Right lobe of liver (tissue), 6 donors: ENCODE measurements around the gene CYP27C1. TPM values are rescaled to one million over a fixed set of nuclear protein-coding genes. Genes with fewer than 3 reads are reported as not detected.

ENCODE experiments used
- ATAC-seq, 4 donors: fragments of 200-7000 bp; cut with Tn5 transposase; one replicate each; pipeline ENCODE4 v1.9.1; 2020; ENCODE audit warnings: mild to moderate bottlenecking in 4 of 4, moderate library complexity in 4 of 4
- DNase-seq, 3 donors: peaks; one replicate each; pipeline ENCODE4 v3.0.0-alpha.2; 2020
- H3K27ac ChIP-seq, 3 donors: fragments of 200-600 bp; one replicate each; pipeline ENCODE4 v1.8.0; 2022
- H3K27me3 ChIP-seq, 2 donors: fragments of 200-600 bp; one replicate each; pipeline ENCODE4 v1.8.0; 2022
- H3K36me3 ChIP-seq, 4 donors: fragments of 200-600 bp; sonication (generic) in 1 of 4; one replicate each; pipeline versions ENCODE4 v1.5.1 to v1.8.0; 2017 to 2022; ENCODE audit warnings: control low read depth in 1 of 4
- H3K4me1 ChIP-seq, 4 donors: fragments of 200-600 bp; sonication (generic) in 1 of 4; one replicate each; pipeline versions ENCODE4 v1.5.1 to v1.8.0; 2017 to 2022; ENCODE audit warnings: control low read depth in 1 of 4
- H3K4me3 ChIP-seq, 3 donors: fragments of 200-600 bp; one replicate each; pipeline ENCODE4 v1.8.0; 2022
- H3K9me3 ChIP-seq, 4 donors: fragments of 200-600 bp; sonication (generic) in 1 of 4; one replicate each; pipeline versions ENCODE4 v1.5.1 to v1.8.0; 2017 to 2022; ENCODE audit warnings: control low read depth in 1 of 4
- POLR2A ChIP-seq: fragments of 450-650 bp; IDR thresholded peaks from one replicate; pipeline ENCODE4 v1.6.1; 2017; ENCODE audit warnings: antibody characterized with exemption, mild to moderate bottlenecking
- WGBS: methylation state at CpG from one replicate; pipeline ENCODE4 v1.1.6; 2018; ENCODE audit warnings: low coverage, low lambda C conversion rate; ENCODE audit not compliant: insufficient coverage; ENCODE audit errors: missing lambda C conversion rate; 5-methylcytosine and 5-hydroxymethylcytosine counted together
- intact Hi-C, 2 donors: fragments of 100-400 bp; cut with DNase I; formaldehyde crosslinking; loops; one replicate each; pipeline versions ENCODE4 v1.11.2 to v1.14.1; 2022
- total RNA-seq, 6 experiments: library from RNA; depleted of rRNA in 2 of 6; stranded (reverse); fragments of >200 nt in 2 of 6; fragmentation: NEBNext Ultra II Directional in 3 of 6; extraction: Animal tissue kit (Norgen Biotek cat#: 25700) in 3 of 6; gene quantifications; one replicate each; pipeline versions ENCODE4 v1.1.0 to v1.2.4, GENCODE V29; 2016 to 2023
- TF ChIP-seq, protein P1 (sequence below), 4 donors: fragments of 200-600 bp in 3 of 4; fragments of 450-650 bp in 1 of 4; IDR thresholded peaks; one replicate each; pipeline versions ENCODE4 v1.5.1 to v1.8.0; 2016 to 2022; ENCODE audit warnings: antibody characterized with exemption in 4 of 4, mild to moderate bottlenecking in 2 of 4
- donor health status: DM: no; HTN: yes; CAD: no.
- donor health status: DM: no; HTN: no; CAD: no.
- donor health status: DM: no; HTN: no; CAD: no.
- donor health status: DM: no; HTN: yes; CAD: no.
- donor health status: DM: no; HTN: yes; CAD: no.

Gene CYP27C1
- total RNA-seq, 6 experiments from 2014 or later, result 0.05 TPM; not detected in 5

DNA sequence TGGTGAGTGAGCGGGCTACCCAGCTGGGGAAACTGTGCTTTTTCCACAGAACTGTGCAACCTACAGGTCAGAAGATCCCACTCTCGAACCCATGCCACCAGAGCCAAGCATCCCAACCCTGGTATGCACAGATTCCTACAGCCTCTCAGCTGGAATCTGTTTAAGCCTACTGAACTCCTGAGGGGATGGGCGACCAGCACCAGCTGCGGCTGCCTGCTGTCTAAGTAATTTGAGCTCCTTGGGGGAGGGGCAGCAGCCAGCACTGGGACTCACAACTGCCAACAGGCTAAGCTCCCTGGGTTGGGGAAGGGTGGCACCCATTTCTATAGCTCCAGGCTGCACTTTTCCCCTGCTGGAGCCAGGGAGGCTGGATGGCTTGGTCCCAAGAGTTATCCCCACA, 11.8 kb downstream of the CYP27C1 start:
- WGBS, result 100% methylated on average over 1 of the region's 4 CpGs
- intact Hi-C loops, result no loop called here
- no peak for ATAC-seq

DNA sequence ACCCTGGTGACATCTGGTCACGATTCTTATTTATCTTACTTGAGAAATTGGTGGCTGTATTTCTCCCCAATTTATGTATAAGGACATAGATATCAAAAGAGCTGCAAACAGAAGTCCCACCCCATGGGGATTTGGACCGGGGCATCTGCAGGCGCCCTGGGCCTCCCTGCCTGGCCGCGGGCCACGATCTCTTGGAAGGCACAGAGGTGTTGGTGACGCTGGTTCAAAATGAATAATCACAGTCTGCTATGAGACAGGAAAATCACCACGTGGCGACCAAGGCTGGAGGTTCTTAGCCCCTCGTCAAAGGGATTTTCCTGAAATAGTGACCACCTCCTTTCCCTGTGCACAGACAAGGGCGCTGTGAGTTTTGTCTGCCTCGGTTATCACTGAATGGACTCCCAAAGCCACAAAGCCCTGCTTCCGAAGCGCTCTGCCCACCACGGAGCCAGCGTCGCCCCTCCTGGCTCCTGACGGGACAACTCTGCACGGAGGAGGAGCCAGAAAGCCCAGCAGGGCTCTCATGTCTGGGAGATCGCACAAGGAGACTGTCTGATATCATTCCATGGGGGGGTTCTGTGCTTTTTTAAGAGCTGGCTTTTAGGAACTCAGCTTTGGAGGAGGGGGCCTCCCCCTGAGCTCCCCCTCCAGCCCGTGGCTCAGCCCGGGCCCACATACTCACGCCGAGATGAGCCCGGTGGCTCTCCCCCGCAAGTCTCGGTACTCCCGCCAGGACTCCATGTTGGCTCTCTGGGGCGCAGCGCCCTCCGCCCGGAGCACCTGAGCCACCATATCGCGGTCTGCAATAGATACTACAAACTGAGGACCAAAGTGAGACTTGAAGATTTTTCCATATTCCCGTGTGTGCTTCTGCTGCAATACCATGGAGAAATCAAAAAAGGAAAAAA, 14.6 kb downstream of the CYP27C1 start:
- Histone ChIP-seq H3K27ac (no peak overlapping the region), H3K4me3 (no peak overlapping the region), H3K9me3 (no peaks in the 10 kb centered on the region), H3K27me3 (no peaks in the 10 kb centered on the region), H3K36me3 (no peaks in the 10 kb centered on the region), H3K4me1 (no peaks in the 10 kb centered on the region)
- TF ChIP-seq POLR2A, result no peak
- TF ChIP-seq, protein P1, sequence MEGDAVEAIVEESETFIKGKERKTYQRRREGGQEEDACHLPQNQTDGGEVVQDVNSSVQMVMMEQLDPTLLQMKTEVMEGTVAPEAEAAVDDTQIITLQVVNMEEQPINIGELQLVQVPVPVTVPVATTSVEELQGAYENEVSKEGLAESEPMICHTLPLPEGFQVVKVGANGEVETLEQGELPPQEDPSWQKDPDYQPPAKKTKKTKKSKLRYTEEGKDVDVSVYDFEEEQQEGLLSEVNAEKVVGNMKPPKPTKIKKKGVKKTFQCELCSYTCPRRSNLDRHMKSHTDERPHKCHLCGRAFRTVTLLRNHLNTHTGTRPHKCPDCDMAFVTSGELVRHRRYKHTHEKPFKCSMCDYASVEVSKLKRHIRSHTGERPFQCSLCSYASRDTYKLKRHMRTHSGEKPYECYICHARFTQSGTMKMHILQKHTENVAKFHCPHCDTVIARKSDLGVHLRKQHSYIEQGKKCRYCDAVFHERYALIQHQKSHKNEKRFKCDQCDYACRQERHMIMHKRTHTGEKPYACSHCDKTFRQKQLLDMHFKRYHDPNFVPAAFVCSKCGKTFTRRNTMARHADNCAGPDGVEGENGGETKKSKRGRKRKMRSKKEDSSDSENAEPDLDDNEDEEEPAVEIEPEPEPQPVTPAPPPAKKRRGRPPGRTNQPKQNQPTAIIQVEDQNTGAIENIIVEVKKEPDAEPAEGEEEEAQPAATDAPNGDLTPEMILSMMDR (IDR thresholded peaks at IDR 0.05), result no peak
- ATAC-seq, result no peak
- WGBS, result 68% methylated on average over 12 of the region's 35 CpGs
- no peak for DNase-seq
- intact Hi-C loops, result no loop called here

More for the DNA sequence above, 11.8 kb downstream of the CYP27C1 start:
- Histone ChIP-seq H3K9me3 (no peaks in the 10 kb centered on the region), H3K4me1 (no peaks in the 10 kb centered on the region), H3K36me3 (no peaks in the 10 kb centered on the region), H3K27me3 (no peaks in the 10 kb centered on the region), H3K4me3 (no peak overlapping the region), H3K27ac (no peak overlapping the region)
- no peak for TF ChIP-seq POLR2A
- TF ChIP-seq, protein P1 (IDR thresholded peaks at IDR 0.05), result no peak
- DNase-seq, result no peak

DNA sequence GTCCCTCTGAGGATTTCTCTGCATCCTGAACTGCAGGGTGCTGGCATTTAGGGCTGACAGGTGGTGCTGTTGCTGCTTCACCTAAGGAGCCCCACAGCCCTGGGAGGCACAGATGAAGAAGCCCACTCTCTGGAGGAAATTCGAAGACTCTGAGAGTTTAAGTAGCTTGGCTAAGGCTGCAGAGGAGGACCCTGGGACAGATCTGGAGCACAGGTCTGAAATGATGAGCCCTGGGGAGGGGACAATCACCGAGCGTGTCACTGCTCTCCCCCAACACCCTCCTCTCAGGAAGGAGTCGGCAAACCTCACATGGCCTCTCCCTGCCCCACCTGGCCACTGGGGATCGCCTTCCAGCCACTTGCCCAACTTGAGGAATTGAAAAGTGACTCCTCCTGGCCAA, 18.6 kb downstream of the CYP27C1 start:
- intact Hi-C loops, result no loop called here
- no CpG with 5 or more reads among the region's 5 CpGs for WGBS
- TF ChIP-seq POLR2A, result no peak
- TF ChIP-seq, protein P1 (IDR thresholded peaks at IDR 0.05), result no peak
- no peak for DNase-seq
- Histone ChIP-seq H3K36me3 (no peaks in the 10 kb centered on the region), H3K27ac (no peak overlapping the region), H3K27me3 (no peaks in the 10 kb centered on the region), H3K9me3 (no peaks in the 10 kb centered on the region), H3K4me3 (no peak overlapping the region), H3K4me1 (no peaks in the 10 kb centered on the region)
- no peak for ATAC-seq

DNA sequence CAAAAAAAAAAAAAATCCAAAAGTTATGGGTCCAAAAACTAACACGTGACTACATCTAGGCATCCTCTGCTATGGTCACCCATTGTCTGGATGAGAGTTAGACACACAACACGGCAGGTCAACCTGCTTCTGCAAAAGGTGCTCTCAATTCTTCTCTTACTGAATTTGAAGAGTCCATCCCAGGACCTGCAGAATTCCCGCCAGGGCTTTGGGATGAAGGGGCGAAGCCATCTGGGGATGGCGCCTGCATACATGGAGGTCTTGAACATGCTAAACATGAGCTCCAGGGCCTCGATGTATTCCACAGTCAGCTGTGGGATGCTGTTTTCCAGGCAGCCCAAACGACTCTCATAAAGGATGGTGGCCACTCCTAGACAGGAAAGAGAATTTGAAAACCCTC, 19.1 kb downstream of the CYP27C1 start:
- TF ChIP-seq POLR2A, result no peak
- TF ChIP-seq, protein P1 (IDR thresholded peaks at IDR 0.05), result no peak
- Histone ChIP-seq H3K4me3 (no peak overlapping the region), H3K4me1 (no peaks in the 10 kb centered on the region), H3K27me3 (no peaks in the 10 kb centered on the region), H3K27ac (no peak overlapping the region), H3K36me3 (no peaks in the 10 kb centered on the region), H3K9me3 (no peaks in the 10 kb centered on the region)
- ATAC-seq (no peak), DNase-seq (no peak)
- intact Hi-C loops, result no loop called here
- 66% methylated on average over 3 of the region's 7 CpGs for WGBS
